Activated CD4-positive, alpha-beta T cell treated with anti-CD3 and anti-CD28 coated beads for 4 hours (primary cell): ENCODE data around the gene IGSF21.

ENCODE experiments used
- DNase-seq, 2 donors: peaks; one replicate each; pipeline ENCODE4 v3.0.0-alpha.2; 2020

Gene IGSF21

GRCh38 chr1:18183533-18183932 lies 75.9 kb downstream of the IGSF21 start:
- no peak for DNase-seq

GRCh38 chr1:18187054-18187453 lies 79.5 kb downstream of the IGSF21 start:
- DNase-seq: no peak

- DNase-seq: no peak
These were observed 81.4 kb downstream of the IGSF21 start for GRCh38 chr1:18188820-18189517.

GRCh38 chr1:18190598-18190997 lies 83.0 kb downstream of the IGSF21 start:
- no peak for DNase-seq

- no peak for DNase-seq
These were observed 83.4 kb downstream of the IGSF21 start for GRCh38 chr1:18191037-18191436.

GRCh38 chr1:18191481-18192155 lies 84.0 kb downstream of the IGSF21 start:
- DNase-seq: no peak

GRCh38 chr1:18192182-18192581 lies 84.6 kb downstream of the IGSF21 start:
- DNase-seq: no peak

GRCh38 chr1:18192974-18193373 lies 85.4 kb downstream of the IGSF21 start:
- DNase-seq: no peak

GRCh38 chr1:18197299-18197698 lies 89.7 kb downstream of the IGSF21 start:
- DNase-seq: no peak

- no peak for DNase-seq
These were observed 90.7 kb downstream of the IGSF21 start for GRCh38 chr1:18198260-18198659.

- DNase-seq: no peak
These were observed 91.9 kb downstream of the IGSF21 start for GRCh38 chr1:18199462-18199861.

- no peak for DNase-seq
These were observed 92.6 kb downstream of the IGSF21 start for GRCh38 chr1:18200136-18200717.

GRCh38 chr1:18200918-18201317 lies 93.3 kb downstream of the IGSF21 start:
- DNase-seq: no peak

GRCh38 chr1:18201997-18202719 lies 94.6 kb downstream of the IGSF21 start:
- DNase-seq: no peak

GRCh38 chr1:18203645-18204044 lies 96.0 kb downstream of the IGSF21 start:
- DNase-seq: no peak

GRCh38 chr1:18204575-18204974 lies 97.0 kb downstream of the IGSF21 start:
- DNase-seq: no peak

GRCh38 chr1:18205319-18205718 lies 97.7 kb downstream of the IGSF21 start:
- no peak for DNase-seq

GRCh38 chr1:18211764-18212163 lies 104.2 kb downstream of the IGSF21 start:
- DNase-seq: no peak

GRCh38 chr1:18217398-18218043 lies 109.9 kb downstream of the IGSF21 start:
- no peak for DNase-seq

- no peak for DNase-seq
These were observed 122.0 kb downstream of the IGSF21 start for GRCh38 chr1:18229625-18230024.

- DNase-seq: no peak
These were observed 122.7 kb downstream of the IGSF21 start for GRCh38 chr1:18230321-18230720.

GRCh38 chr1:18230840-18231239 lies 123.2 kb downstream of the IGSF21 start:
- no peak for DNase-seq

GRCh38 chr1:18232052-18232451 lies 124.5 kb downstream of the IGSF21 start:
- DNase-seq: no peak
